Measurements from ENCODE around the gene MOCS1. TPM values are rescaled to one million over a fixed set of nuclear protein-coding genes. Genes with fewer than 3 reads are reported as not detected.

Gene MOCS1
- total RNA-seq, 1 experiment from 2014 or later: not detected

- H3K27me3 ChIP-seq (ENCODE audit: insufficient read depth, low read depth): peaks cover 43% of the 10 kb centered on the region
- H3K36me3 ChIP-seq (ENCODE audit: low read depth): no peaks in the 10 kb centered on the region
- intact Hi-C loops (cut with micrococcal nuclease; ENCODE audit: unreplicated experiment): no loop called here
- H3K79me2 ChIP-seq (ENCODE audit: low read depth): no peaks in the 10 kb centered on the region
- TF ChIP-seq EZH2 (IDR thresholded peaks at IDR 0.05; ENCODE audit: low read depth) (no peak), CTCF (conservative IDR thresholded peaks at IDR 0.05) (no peak)
- H3K9me3 ChIP-seq (ENCODE audit: insufficient read depth, low read depth): no peaks in the 10 kb centered on the region
- H3K4me2 ChIP-seq: no peak overlapping the region
- ChIA-PET CTCF (interaction anchor here (0.6 kb wide), 1 partner anchor 1691 kb away, joined by 9 read pairs; no protein-coding TSS in a partner anchor), POLR2A (ENCODE audit: unreplicated experiment) (no interaction called here)
- DNase-seq: no peak
- H3K27ac ChIP-seq: no peak overlapping the region
- no peaks in the 10 kb centered on the region for H3F3A ChIP-seq (ENCODE audit: insufficient read depth, low read depth)
- H3K9me2 ChIP-seq (ENCODE audit: insufficient read depth): no peaks in the 10 kb centered on the region; the same call in 1 of the 2 replicates
- no peak overlapping the region for H3K4me3 ChIP-seq
- no TSS peak for BruUV-seq (replicated peaks)
- H3K4me1 ChIP-seq (replicated peaks; ENCODE audit: insufficient read depth): no peaks in the 10 kb centered on the region
- no peaks in the 10 kb centered on the region for H4K20me1 ChIP-seq (ENCODE audit: insufficient read depth)
- H2AFZ ChIP-seq: no peak overlapping the region
Observed at GRCh38 chr6:39920157-39920556, 14.1 kb downstream of the MOCS1 start.

- H3K27ac ChIP-seq: no peak overlapping the region
- no peaks in the 10 kb centered on the region for H3K79me2 ChIP-seq (ENCODE audit: low read depth)
- peaks cover 41% of the 10 kb centered on the region for H3K27me3 ChIP-seq (ENCODE audit: insufficient read depth, low read depth)
- no peak overlapping the region for H3K4me3 ChIP-seq
- TF ChIP-seq CTCF (conservative IDR thresholded peaks at IDR 0.05): no peak
- TF ChIP-seq EZH2 (IDR thresholded peaks at IDR 0.05; ENCODE audit: low read depth): no peak
- H3F3A ChIP-seq (ENCODE audit: insufficient read depth, low read depth): no peaks in the 10 kb centered on the region
- no peak overlapping the region for H2AFZ ChIP-seq
- POLR2A ChIA-PET (ENCODE audit: unreplicated experiment): interaction anchor here (0.7 kb wide), 1 partner anchor 485 kb away, joined by 4 read pairs; no protein-coding TSS in a partner anchor
- no peak for DNase-seq
- no peaks in the 10 kb centered on the region; the same call in 1 of the 2 replicates for H3K9me2 ChIP-seq (ENCODE audit: insufficient read depth)
- no peaks in the 10 kb centered on the region for H3K36me3 ChIP-seq (ENCODE audit: low read depth)
- BruUV-seq (replicated peaks): no TSS peak
- CTCF ChIA-PET: no interaction called here
- intact Hi-C loops (cut with micrococcal nuclease; ENCODE audit: unreplicated experiment): no loop called here
- H3K9me3 ChIP-seq (ENCODE audit: insufficient read depth, low read depth): no peaks in the 10 kb centered on the region
- H3K4me2 ChIP-seq: no peak overlapping the region
- no peaks in the 10 kb centered on the region for H3K4me1 ChIP-seq (replicated peaks; ENCODE audit: insufficient read depth)
- no peaks in the 10 kb centered on the region for H4K20me1 ChIP-seq (ENCODE audit: insufficient read depth)
Observed at GRCh38 chr6:39918831-39919230, 15.4 kb downstream of the MOCS1 start.

GRCh38 chr6:39917981-39918380 lies 16.3 kb downstream of the MOCS1 start:
- Histone ChIP-seq H3K4me2 (no peak overlapping the region), H4K20me1 (ENCODE audit: insufficient read depth) (no peaks in the 10 kb centered on the region), H3F3A (ENCODE audit: insufficient read depth, low read depth) (no peaks in the 10 kb centered on the region), H3K4me3 (no peak overlapping the region), H3K79me2 (ENCODE audit: low read depth) (no peaks in the 10 kb centered on the region), H3K4me1 (replicated peaks; ENCODE audit: insufficient read depth) (no peaks in the 10 kb centered on the region), H3K9me2 (ENCODE audit: insufficient read depth) (no peaks in the 10 kb centered on the region; the same call in 1 of the 2 replicates), H2AFZ (no peak overlapping the region), H3K9me3 (ENCODE audit: insufficient read depth, low read depth) (no peaks in the 10 kb centered on the region), H3K27ac (no peak overlapping the region), H3K27me3 (ENCODE audit: insufficient read depth, low read depth) (peaks cover 47% of the 10 kb centered on the region), H3K36me3 (ENCODE audit: low read depth) (no peaks in the 10 kb centered on the region)
- CTCF ChIA-PET: no interaction called here
- DNase-seq: no peak
- POLR2A ChIA-PET (ENCODE audit: unreplicated experiment): interaction anchor here (0.5 to 0.8 kb wide), 2 partner anchors 767 to 1185 kb away, joined by 3 to 12 read pairs; no protein-coding TSS in a partner anchor
- intact Hi-C loops (cut with micrococcal nuclease; ENCODE audit: unreplicated experiment): no loop called here
- TF ChIP-seq EZH2 (IDR thresholded peaks at IDR 0.05; ENCODE audit: low read depth): no peak
- no peak for TF ChIP-seq CTCF (conservative IDR thresholded peaks at IDR 0.05)
- BruUV-seq (replicated peaks): no TSS peak
